Thymus (tissue), 11 donors: ENCODE measurements around the gene RCN1. TPM values are rescaled to one million over a fixed set of nuclear protein-coding genes. Genes with fewer than 3 reads are reported as not detected.
"Not testable (repeated sequence)": the region's sequence is repeated elsewhere in the genome, so short reads cannot be mapped to it uniquely, and the experiment has no call there.

Source experiments
- DNase-seq, 9 donors: peaks; one replicate each; pipeline ENCODE4 v3.0.0-alpha.2; 2013; ENCODE audit warnings: low spot score in 9 of 9, low read depth in 6 of 9, missing footprints in 1 of 9
- H3K27ac ChIP-seq, 2 donors: one replicate each; pipeline ENCODE4 v1.5.1; 2013; ENCODE audit warnings: control low read depth in 1 of 2, low read depth in 1 of 2, low read length in 1 of 2, mild to moderate bottlenecking in 1 of 2, moderate library complexity in 1 of 2
- H3K27me3 ChIP-seq, 2 donors: one replicate each; pipeline ENCODE4 v1.5.1; 2013; ENCODE audit warnings: low read length in 1 of 2; ENCODE audit not compliant: control insufficient read depth in 2 of 2, insufficient read depth in 1 of 2
- H3K36me3 ChIP-seq, 2 donors: one replicate each; pipeline ENCODE4 v1.5.1; 2013; ENCODE audit warnings: low read length in 1 of 2, mild to moderate bottlenecking in 1 of 2, moderate library complexity in 1 of 2; ENCODE audit not compliant: control insufficient read depth in 2 of 2, insufficient read depth in 2 of 2
- H3K4me1 ChIP-seq, 2 donors: one replicate each; pipeline ENCODE4 v1.5.1; 2013; ENCODE audit warnings: low read length in 2 of 2; ENCODE audit not compliant: control insufficient read depth in 2 of 2, insufficient read depth in 2 of 2
- H3K4me3 ChIP-seq, 2 donors: one replicate each; pipeline ENCODE4 v1.5.1; 2013; ENCODE audit warnings: low read length in 2 of 2, control low read depth in 1 of 2, mild to moderate bottlenecking in 1 of 2
- H3K9me3 ChIP-seq, 2 donors: one replicate each; pipeline ENCODE4 v1.5.1; 2013; ENCODE audit warnings: low read length in 1 of 2, mild to moderate bottlenecking in 1 of 2; ENCODE audit not compliant: control insufficient read depth in 2 of 2, insufficient read depth in 1 of 2
- WGBS: extraction: QIAGEN DNeasy Blood & Tissue Kit; methylation state at CpG from one replicate; pipeline ENCODE4 v1.1.7; 2013; 5-methylcytosine and 5-hydroxymethylcytosine counted together
- polyA plus RNA-seq: library from polyadenylated mRNA; stranded (reverse); fragments of 200-250 nt; gene quantifications from one replicate; pipeline ENCODE4 v1.2.3, GENCODE V29; 2013
- total RNA-seq: library from RNA; stranded (reverse); fragments of 120-200 nt; gene quantifications from one replicate; pipeline ENCODE4 v1.2.4, GENCODE V29; 2013
- donor health status: healthy.

RCN1 gene
- total and polyA plus RNA-seq, 2 donors: 24.6 to 67.7 TPM

- not testable (repeated sequence) for DNase-seq, H3K27ac ChIP-seq, H3K27me3 ChIP-seq, H3K4me3 ChIP-seq, H3K4me1 ChIP-seq, H3K9me3 ChIP-seq
- WGBS: 96% methylated on average over 10 of the region's 11 CpGs
- peaks cover 7 to 30% of the 10 kb centered on the region in 2 donors for H3K36me3 ChIP-seq
Observed at GRCh38 chr11:32103121-32103719, 12.3 kb downstream of the RCN1 start.

GRCh38 chr11:32103941-32104340 lies 13.1 kb downstream of the RCN1 start:
- H3K9me3 ChIP-seq: no peaks in the 10 kb centered on the region
- WGBS: 95% methylated on average over 5 of the region's 5 CpGs
- no peak overlapping the region for H3K27ac ChIP-seq
- peaks cover 7 to 26% of the 10 kb centered on the region in 2 donors for H3K36me3 ChIP-seq
- DNase-seq: no peak
- no peak overlapping the region for H3K4me3 ChIP-seq
- H3K27me3 ChIP-seq: no peaks in the 10 kb centered on the region
- H3K4me1 ChIP-seq: no peaks in the 10 kb centered on the region

GRCh38 chr11:32105871-32106560 lies 15.1 kb downstream of the RCN1 start:
- WGBS: 93% methylated on average over 7 of the region's 7 CpGs
- no peaks in the 10 kb centered on the region for H3K27me3 ChIP-seq
- H3K4me1 ChIP-seq: no peaks in the 10 kb centered on the region
- H3K27ac ChIP-seq: no peak overlapping the region
- H3K36me3 ChIP-seq: peaks cover 3 to 16% of the 10 kb centered on the region in 2 donors
- no peaks in the 10 kb centered on the region for H3K9me3 ChIP-seq
- no peak for DNase-seq
- H3K4me3 ChIP-seq: no peak overlapping the region

GRCh38 chr11:32107647-32108046 lies 16.8 kb downstream of the RCN1 start:
- Histone ChIP-seq H3K27me3 (no peaks in the 10 kb centered on the region), H3K27ac (no peak overlapping the region), H3K9me3 (no peaks in the 10 kb centered on the region), H3K36me3 (peaks cover 0 to 9% of the 10 kb centered on the region in 2 donors), H3K4me1 (no peaks in the 10 kb centered on the region), H3K4me3 (no peak overlapping the region)
- DNase-seq: no peak
- WGBS: 94% methylated on average over 6 of the region's 6 CpGs

GRCh38 chr11:32108576-32108975 lies 17.7 kb downstream of the RCN1 start:
- H3K27ac ChIP-seq: no peak overlapping the region
- H3K4me1 ChIP-seq: no peaks in the 10 kb centered on the region
- peaks cover 0 to 9% of the 10 kb centered on the region in 2 donors for H3K36me3 ChIP-seq
- no peak overlapping the region for H3K4me3 ChIP-seq
- no peak for DNase-seq
- H3K9me3 ChIP-seq: no peaks in the 10 kb centered on the region
- H3K27me3 ChIP-seq: no peaks in the 10 kb centered on the region

- peaks cover 0 to 4% of the 10 kb centered on the region in 2 donors for H3K36me3 ChIP-seq
- no peaks in the 10 kb centered on the region for H3K4me1 ChIP-seq
- H3K27me3 ChIP-seq: no peaks in the 10 kb centered on the region
- DNase-seq: no peak
- no peaks in the 10 kb centered on the region for H3K9me3 ChIP-seq
- 91% methylated on average over 4 of the region's 4 CpGs for WGBS
- no peak overlapping the region for H3K4me3 ChIP-seq
- no peak overlapping the region for H3K27ac ChIP-seq
Observed at GRCh38 chr11:32109138-32109537, 18.3 kb downstream of the RCN1 start.

- H3K36me3 ChIP-seq: peaks cover 0 to 4% of the 10 kb centered on the region in 2 donors
- H3K9me3 ChIP-seq: no peaks in the 10 kb centered on the region
- no peak overlapping the region for H3K4me3 ChIP-seq
- no peaks in the 10 kb centered on the region for H3K27me3 ChIP-seq
- no peak for DNase-seq
- no peak overlapping the region for H3K27ac ChIP-seq
- no peaks in the 10 kb centered on the region for H3K4me1 ChIP-seq
- 97% methylated on average over 6 of the region's 6 CpGs for WGBS
Observed at GRCh38 chr11:32109592-32109991, 18.7 kb downstream of the RCN1 start.

- no peaks in the 10 kb centered on the region for H3K4me1 ChIP-seq
- H3K36me3 ChIP-seq: peaks cover 0 to 1% of the 10 kb centered on the region in 2 donors
- H3K27me3 ChIP-seq: no peaks in the 10 kb centered on the region
- no peak overlapping the region for H3K4me3 ChIP-seq
- no peaks in the 10 kb centered on the region for H3K9me3 ChIP-seq
- DNase-seq: no peak
- WGBS: 93% methylated on average over 3 of the region's 3 CpGs
- no peak overlapping the region for H3K27ac ChIP-seq
Observed at GRCh38 chr11:32110795-32111194, 19.9 kb downstream of the RCN1 start.

- Histone ChIP-seq H3K9me3 (no peaks in the 10 kb centered on the region), H3K27ac (no peak overlapping the region), H3K36me3 (no peaks in the 10 kb centered on the region), H3K27me3 (no peaks in the 10 kb centered on the region), H3K4me1 (no peaks in the 10 kb centered on the region), H3K4me3 (no peak overlapping the region)
- no peak for DNase-seq
- WGBS: 70% methylated on average over 10 of the region's 10 CpGs
Observed at GRCh38 chr11:32113200-32113919, 22.5 kb downstream of the RCN1 start.
